ENCODE results near the gene SMIM35. TPM values are rescaled to one million over a fixed set of nuclear protein-coding genes. Genes with fewer than 3 reads are reported as not detected.
"Not testable (repeated sequence)": the region's sequence is repeated elsewhere in the genome, so short reads cannot be mapped to it uniquely, and the experiment has no call there.

SMIM35 gene
- total RNA-seq, 4 donors from 2014 or later = not detected

GRCh38 chr11:117978991-117979390, 107.8 kb downstream of the SMIM35 start:
- DNase-seq = no peak
- no peaks in the 10 kb centered on the region for H3K9me3 ChIP-seq
- 79% methylated on average over 4 of the region's 4 CpGs; no CpG with 5 or more reads in 1 of the 2 donors for WGBS, 2 donors (ENCODE audit: low coverage in 1 of 2)
- H3K4me1 ChIP-seq = no peaks in the 10 kb centered on the region
- in situ Hi-C loops (cut with MboI; ENCODE audit: low pct_ligation_motif_present in 1 of 4, low pct_unique_long_range_greater_than_20kb in 1 of 4, low sequenced_read_pairs in 3 of 4) = no loop called here
- no peaks in the 10 kb centered on the region for H3K27me3 ChIP-seq
- H3K27ac ChIP-seq = peak overlapping the region in 3 of 4 donors; percentile 7 to 55 (median 21)
- no peaks in the 10 kb centered on the region for H3K36me3 ChIP-seq
- H3K4me3 ChIP-seq = no peak overlapping the region
- intact Hi-C loops (cut with DNase I; ENCODE audit: low total_unique reads) = no loop called here
- TF ChIP-seq POLR2AphosphoS5 (IDR thresholded peaks at IDR 0.05) (no peak), EP300 (IDR thresholded peaks at IDR 0.05; ENCODE audit: low read depth) (no peak), CTCF (IDR thresholded peaks at IDR 0.05) (no peak), POLR2A (IDR thresholded peaks at IDR 0.05) (no peak)

DNA sequence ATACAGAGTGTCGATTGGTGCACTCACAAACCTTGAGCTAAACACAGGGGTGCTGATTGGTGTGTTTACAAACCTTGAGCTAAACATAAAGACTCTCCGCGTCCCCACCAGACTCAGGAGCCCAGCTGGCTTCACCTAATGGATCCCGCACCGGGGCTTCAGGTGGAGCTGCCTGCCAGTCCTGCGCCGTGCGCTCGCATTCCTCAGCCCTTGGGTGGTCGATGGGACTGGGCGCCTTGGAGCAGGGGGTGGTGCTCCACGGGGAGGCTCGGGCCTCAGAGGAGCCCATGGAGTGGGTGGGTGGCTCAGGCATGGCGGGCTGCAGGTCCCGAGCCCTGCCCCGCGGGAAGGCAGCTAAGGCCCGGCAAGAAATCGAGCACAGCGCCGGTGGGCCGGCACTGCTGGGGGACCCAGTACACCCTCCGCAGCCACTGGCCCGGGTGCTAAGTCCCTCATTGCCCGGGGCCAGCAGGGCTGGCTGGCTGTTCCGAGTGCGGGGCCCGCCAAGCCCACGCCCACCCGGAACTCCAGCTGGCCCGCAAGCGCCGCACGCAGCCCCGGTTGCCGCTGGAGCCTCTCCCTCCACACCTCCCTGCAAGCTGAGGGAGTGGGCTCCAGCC, 108.4 kb downstream of the SMIM35 start:
- intact Hi-C loops (cut with DNase I; ENCODE audit: low total_unique reads); H3K9me3 ChIP-seq; H3K27ac ChIP-seq; H3K4me1 ChIP-seq; in situ Hi-C loops (cut with MboI; ENCODE audit: low pct_ligation_motif_present in 1 of 4, low pct_unique_long_range_greater_than_20kb in 1 of 4, low sequenced_read_pairs in 3 of 4); H3K4me3 ChIP-seq; DNase-seq; H3K27me3 ChIP-seq; H3K36me3 ChIP-seq: not testable (repeated sequence)
- WGBS, 2 donors (ENCODE audit: low coverage in 1 of 2) = 97% methylated on average over 14 of the region's 36 CpGs; no CpG with 5 or more reads in 1 of the 2 donors

DNA sequence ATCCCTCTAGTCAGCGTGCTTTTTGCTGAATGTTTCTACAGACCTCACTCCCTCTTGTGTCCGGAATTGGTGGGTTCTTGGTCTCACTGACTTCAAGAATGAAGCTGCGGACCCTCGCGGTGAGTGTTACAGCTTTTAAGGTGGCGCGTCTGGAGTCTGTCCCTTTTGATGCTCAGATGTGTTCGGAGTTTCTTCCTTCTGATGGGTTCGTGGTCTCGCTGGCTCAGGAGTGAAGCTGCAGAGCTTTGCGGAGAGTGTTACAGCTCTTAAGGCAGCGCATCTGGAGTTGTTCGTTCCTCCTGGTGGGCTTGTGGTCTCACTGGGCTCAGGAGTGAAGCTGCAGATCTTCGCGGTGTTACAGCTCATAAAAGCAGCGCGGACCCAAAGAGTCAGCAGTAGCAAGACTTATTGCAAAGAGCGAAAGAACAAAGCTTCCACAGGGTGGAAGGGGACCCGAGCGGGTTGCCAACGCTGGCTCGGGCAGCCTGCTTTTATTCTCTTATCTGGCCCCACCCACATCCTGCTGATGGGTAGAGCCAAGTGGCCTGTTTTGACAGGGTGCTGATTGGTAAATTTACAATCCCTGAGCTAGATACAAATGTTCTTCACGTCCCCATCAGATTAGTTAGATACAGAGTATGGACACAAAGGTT, 109.0 kb downstream of the SMIM35 start:
- H3K9me3 ChIP-seq; H3K4me3 ChIP-seq; H3K36me3 ChIP-seq; in situ Hi-C loops (cut with MboI; ENCODE audit: low pct_ligation_motif_present in 1 of 4, low pct_unique_long_range_greater_than_20kb in 1 of 4, low sequenced_read_pairs in 3 of 4); DNase-seq; H3K27ac ChIP-seq; H3K27me3 ChIP-seq; intact Hi-C loops (cut with DNase I; ENCODE audit: low total_unique reads): not testable (repeated sequence)
- WGBS, 2 donors (ENCODE audit: low coverage in 1 of 2) = 83 to 87% methylated on average over 10 to 23 of the region's 23 CpGs
- peaks cover 3 to 12% (median 9%) of the 10 kb centered on the region in 4 donors for H3K4me1 ChIP-seq

DNA sequence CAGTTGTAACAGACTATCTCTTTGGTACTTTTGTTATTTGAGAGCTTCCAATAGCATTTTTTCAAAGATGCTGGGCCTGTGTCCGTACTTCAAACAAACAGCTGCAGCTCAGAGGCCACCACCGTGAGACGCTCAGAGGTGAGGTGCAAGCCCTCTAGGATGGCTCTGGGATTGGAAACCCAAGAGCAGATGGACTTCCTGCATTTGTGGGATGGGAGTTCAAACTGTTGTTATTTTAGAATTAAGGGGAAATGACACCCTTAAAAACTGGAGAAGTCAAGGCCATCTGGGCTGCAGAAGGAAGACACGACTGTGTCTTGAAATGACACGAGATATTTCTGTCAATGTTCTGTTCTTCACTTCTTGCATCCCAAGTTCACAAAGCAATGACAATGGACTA, 109.7 kb downstream of the SMIM35 start:
- Histone ChIP-seq H3K27ac (peak overlapping the region in 1 of 4 donors; percentile 2), H3K27me3 (no peaks in the 10 kb centered on the region), H3K4me3 (no peak overlapping the region), H3K36me3 (no peaks in the 10 kb centered on the region), H3K9me3 (no peaks in the 10 kb centered on the region), H3K4me1 (peaks cover 3 to 19% (median 17%) of the 10 kb centered on the region in 4 donors)
- no peak for TF ChIP-seq EP300 (IDR thresholded peaks at IDR 0.05; ENCODE audit: low read depth)
- no peak for TF ChIP-seq POLR2AphosphoS5 (IDR thresholded peaks at IDR 0.05)
- no peak for TF ChIP-seq POLR2A (IDR thresholded peaks at IDR 0.05)
- no peak for TF ChIP-seq CTCF (IDR thresholded peaks at IDR 0.05)
- WGBS, 2 donors (ENCODE audit: low coverage in 1 of 2) = 84 to 100% methylated on average over 4 to 5 of the region's 5 CpGs
- no peak for DNase-seq
- intact Hi-C loops (cut with DNase I; ENCODE audit: low total_unique reads) = no loop called here
- in situ Hi-C loops (cut with MboI; ENCODE audit: low pct_ligation_motif_present in 1 of 4, low pct_unique_long_range_greater_than_20kb in 1 of 4, low sequenced_read_pairs in 3 of 4) = no loop called here

GRCh38 chr11:117976445-117976844, 110.3 kb downstream of the SMIM35 start:
- peak overlapping the region in 1 of 4 donors; percentile 2 for H3K27ac ChIP-seq
- H3K9me3 ChIP-seq = no peaks in the 10 kb centered on the region
- DNase-seq = no peak
- H3K4me3 ChIP-seq = no peak overlapping the region
- no peaks in the 10 kb centered on the region for H3K27me3 ChIP-seq
- TF ChIP-seq POLR2AphosphoS5 (IDR thresholded peaks at IDR 0.05) (no peak), EP300 (IDR thresholded peaks at IDR 0.05; ENCODE audit: low read depth) (no peak), POLR2A (IDR thresholded peaks at IDR 0.05) (no peak), CTCF (IDR thresholded peaks at IDR 0.05) (no peak)
- H3K4me1 ChIP-seq = peaks cover 3 to 19% (median 17%) of the 10 kb centered on the region in 4 donors
- in situ Hi-C loops (cut with MboI; ENCODE audit: low pct_ligation_motif_present in 1 of 4, low pct_unique_long_range_greater_than_20kb in 1 of 4, low sequenced_read_pairs in 3 of 4) = no loop called here
- intact Hi-C loops (cut with DNase I; ENCODE audit: low total_unique reads) = no loop called here
- WGBS, 2 donors (ENCODE audit: low coverage in 1 of 2) = 95% methylated on average over 4 of the region's 4 CpGs; no CpG with 5 or more reads in 1 of the 2 donors
- H3K36me3 ChIP-seq = no peaks in the 10 kb centered on the region

All from transverse colon (tissue), 4 donors.